NCI-H128 (cell line): ENCODE data around the gene AIMP1.

Source experiments
- DNase-seq: peaks from one replicate; lab custom pipeline; 2025; ENCODE audit not compliant: unreplicated experiment; lab: John Stamatoyannopoulos, UW

Gene AIMP1

GRCh38 chr4:106315968-106316772 is at the start of gene AIMP1, which contains the start of gene TBCK:
Gene AIMP1, plus strand, starts transcription at chr4:106316550. Its CDS starts 8,460 bp downstream, at chr4:106325010.
Gene TBCK, minus strand, starts transcription at chr4:106316209. Its CDS starts 7,249 bp downstream, at chr4:106308960.
- DNase-seq, result peak; percentile 53

GRCh38 chr4:106268786-106269185 is 47.6 kb upstream of the AIMP1 start:
- no peak for DNase-seq

- DNase-seq, result no peak
Observed at GRCh38 chr4:106269711-106270110, 46.6 kb upstream of the AIMP1 start.

- no peak for DNase-seq
Observed at GRCh38 chr4:106270736-106271135, 45.6 kb upstream of the AIMP1 start.

GRCh38 chr4:106273831-106274230 is 42.5 kb upstream of the AIMP1 start:
- DNase-seq, result no peak

GRCh38 chr4:106277140-106277675 is 39.1 kb upstream of the AIMP1 start:
- no peak for DNase-seq

GRCh38 chr4:106284227-106284626 is 32.1 kb upstream of the AIMP1 start:
- DNase-seq, result no peak

- no peak for DNase-seq
Observed at GRCh38 chr4:106286611-106287010, 29.7 kb upstream of the AIMP1 start.

GRCh38 chr4:106287353-106287969 is 28.9 kb upstream of the AIMP1 start:
- no peak for DNase-seq

GRCh38 chr4:106289737-106290136 is 26.6 kb upstream of the AIMP1 start:
- DNase-seq, result no peak

GRCh38 chr4:106291678-106292077 is 24.7 kb upstream of the AIMP1 start:
- DNase-seq, result no peak

- DNase-seq, result no peak
Observed at GRCh38 chr4:106294062-106294461, 22.3 kb upstream of the AIMP1 start.

GRCh38 chr4:106297245-106298035 is 18.9 kb upstream of the AIMP1 start:
- DNase-seq, result no peak

GRCh38 chr4:106299977-106300376 is 16.4 kb upstream of the AIMP1 start:
- no peak for DNase-seq

GRCh38 chr4:106301393-106302061 is 14.8 kb upstream of the AIMP1 start:
- no peak for DNase-seq

GRCh38 chr4:106302062-106302438 is 14.3 kb upstream of the AIMP1 start:
- DNase-seq, result no peak

- DNase-seq, result no peak
Observed at GRCh38 chr4:106303548-106304281, 12.6 kb upstream of the AIMP1 start.

- no peak for DNase-seq
Observed at GRCh38 chr4:106304632-106305031, 11.7 kb upstream of the AIMP1 start.

GRCh38 chr4:106305435-106306055 is 10.8 kb upstream of the AIMP1 start:
- no peak for DNase-seq

- no peak for DNase-seq
Observed at GRCh38 chr4:106306561-106306960, 9.8 kb upstream of the AIMP1 start.
